AG09319 (cell line): ENCODE measurements around the gene CBX7.

ENCODE experiments used
- DNase-seq: peaks from one replicate; pipeline ENCODE4 v3.0.0-alpha.2; 2010; ENCODE audit warnings: low read depth; ENCODE audit errors: extremely low read depth
- TF ChIP-seq, protein P1 (sequence below): IDR thresholded peaks from 2 replicates; pipeline ENCODE4 v1.5.1; 2011; ENCODE audit warnings: low read depth, mild to moderate bottlenecking, inconsistent platforms, low read length, moderate library complexity

CBX7 gene

DNA sequence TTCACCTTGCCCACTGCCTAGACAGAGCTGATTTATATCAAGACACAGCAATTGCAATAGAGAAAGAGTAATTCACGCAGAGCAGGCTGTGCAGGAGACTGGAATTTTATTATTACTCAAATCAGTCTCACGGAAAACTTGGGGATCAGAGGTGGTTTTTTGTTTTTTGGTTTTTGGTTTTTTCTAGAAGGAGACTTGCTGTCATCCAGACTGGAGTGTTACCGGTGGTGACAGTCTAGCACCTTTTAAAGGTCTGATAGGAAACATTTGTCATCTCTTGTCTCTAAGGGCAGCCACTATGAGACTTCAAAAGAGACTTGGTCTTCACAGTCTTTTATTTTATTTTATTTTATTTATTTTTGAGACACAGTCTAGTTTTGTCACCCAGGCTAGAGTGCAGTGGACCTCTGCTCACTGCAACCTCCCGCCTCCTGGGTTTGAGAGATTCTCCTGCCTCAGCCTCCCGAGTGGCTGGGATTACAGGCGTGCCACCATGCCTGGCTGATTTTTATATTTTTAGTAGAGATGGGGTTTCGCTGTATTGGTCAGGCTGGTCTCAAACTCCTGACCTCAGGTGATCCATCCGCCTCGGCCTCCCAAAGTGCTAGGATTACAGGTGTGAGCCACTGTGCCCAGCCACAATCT, 36.4 kb downstream of the CBX7 start:
- DNase-seq, result no peak
- TF ChIP-seq, protein P1, sequence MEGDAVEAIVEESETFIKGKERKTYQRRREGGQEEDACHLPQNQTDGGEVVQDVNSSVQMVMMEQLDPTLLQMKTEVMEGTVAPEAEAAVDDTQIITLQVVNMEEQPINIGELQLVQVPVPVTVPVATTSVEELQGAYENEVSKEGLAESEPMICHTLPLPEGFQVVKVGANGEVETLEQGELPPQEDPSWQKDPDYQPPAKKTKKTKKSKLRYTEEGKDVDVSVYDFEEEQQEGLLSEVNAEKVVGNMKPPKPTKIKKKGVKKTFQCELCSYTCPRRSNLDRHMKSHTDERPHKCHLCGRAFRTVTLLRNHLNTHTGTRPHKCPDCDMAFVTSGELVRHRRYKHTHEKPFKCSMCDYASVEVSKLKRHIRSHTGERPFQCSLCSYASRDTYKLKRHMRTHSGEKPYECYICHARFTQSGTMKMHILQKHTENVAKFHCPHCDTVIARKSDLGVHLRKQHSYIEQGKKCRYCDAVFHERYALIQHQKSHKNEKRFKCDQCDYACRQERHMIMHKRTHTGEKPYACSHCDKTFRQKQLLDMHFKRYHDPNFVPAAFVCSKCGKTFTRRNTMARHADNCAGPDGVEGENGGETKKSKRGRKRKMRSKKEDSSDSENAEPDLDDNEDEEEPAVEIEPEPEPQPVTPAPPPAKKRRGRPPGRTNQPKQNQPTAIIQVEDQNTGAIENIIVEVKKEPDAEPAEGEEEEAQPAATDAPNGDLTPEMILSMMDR, result no peak

DNA sequence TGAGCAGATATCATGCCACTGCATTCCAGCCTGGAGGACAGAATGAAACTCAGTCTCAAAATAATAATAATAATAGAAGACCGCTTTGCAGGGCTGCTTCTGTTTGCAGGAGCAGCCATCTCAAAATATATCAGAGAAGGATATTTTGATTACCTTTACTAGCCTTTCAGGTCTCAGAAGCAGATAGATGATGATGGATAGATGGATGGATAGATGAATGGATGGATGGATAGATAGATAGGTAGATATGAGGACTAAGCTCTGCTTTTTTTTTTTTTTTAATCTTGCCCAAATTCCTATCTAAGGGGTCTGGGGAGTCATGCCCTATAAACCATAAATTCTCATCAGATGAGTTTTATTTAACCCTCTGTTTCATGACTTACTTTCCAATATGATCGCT, 36.9 kb downstream of the CBX7 start:
- TF ChIP-seq, protein P1, result no peak
- DNase-seq, result no peak

DNA sequence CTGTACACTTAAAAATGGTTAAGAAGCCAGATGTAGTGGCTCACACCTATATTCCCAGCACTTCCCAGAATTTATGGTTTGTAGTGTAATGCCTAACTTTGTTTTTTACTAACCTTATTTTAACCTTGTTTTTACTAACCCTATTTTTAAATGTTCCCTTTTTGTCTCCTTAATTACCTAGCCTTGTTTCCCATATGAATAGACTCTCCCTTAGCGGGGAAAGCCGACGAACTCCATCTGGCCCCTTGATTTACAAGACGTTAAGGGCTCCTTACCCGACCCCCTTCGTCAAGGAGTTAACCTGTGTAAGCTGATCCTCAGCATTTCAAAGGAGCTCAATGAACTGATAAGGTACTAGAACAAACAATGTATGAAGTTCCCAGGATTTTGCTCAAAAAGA, 38.4 kb downstream of the CBX7 start:
- no peak for DNase-seq
- TF ChIP-seq, protein P1, result no peak

DNA sequence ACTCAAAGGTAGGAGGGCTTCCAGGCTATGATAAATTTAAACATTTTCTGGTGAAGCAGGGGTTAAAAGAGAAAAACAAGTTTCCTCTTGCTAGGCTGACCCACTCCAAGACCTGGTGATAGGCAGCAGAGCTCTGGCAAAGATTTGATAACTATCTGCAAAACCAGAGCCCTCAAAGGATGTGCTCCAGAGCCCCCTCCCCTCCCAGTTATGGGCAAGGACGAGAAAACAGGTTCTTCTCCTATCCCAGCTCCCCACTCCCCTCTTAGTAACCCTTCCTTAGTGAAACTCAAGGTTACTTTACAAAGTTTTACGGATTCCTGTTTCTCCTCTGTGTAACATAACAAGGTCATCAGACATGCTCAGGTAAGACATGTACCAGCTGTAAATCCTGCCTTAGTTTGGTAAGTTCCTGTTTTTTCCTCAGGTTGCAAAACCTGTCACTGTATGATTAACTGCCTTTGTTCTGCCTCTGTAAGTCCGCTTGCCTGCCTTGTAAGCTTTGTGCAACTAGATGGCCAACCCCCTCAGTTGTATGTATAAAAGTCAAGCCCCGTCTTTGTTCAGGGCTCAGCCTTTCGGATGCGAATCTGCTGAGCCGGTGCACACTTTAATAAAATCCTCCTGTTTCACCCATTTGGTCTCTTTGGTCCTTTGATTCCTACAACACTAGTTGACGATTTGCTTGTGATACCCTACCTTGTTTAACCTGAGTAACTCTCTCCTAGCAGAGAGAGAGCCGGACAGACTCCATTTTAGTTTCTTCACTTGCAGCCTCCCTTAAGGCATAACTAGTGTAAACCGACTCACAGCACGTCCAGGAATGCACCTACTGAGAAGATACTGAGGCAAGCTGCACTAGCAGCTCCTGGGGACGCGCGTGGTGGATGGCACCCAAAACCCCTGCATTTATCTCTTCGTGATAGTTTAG, 41.6 kb downstream of the CBX7 start:
- no peak for DNase-seq
- TF ChIP-seq, protein P1, result no peak

DNA sequence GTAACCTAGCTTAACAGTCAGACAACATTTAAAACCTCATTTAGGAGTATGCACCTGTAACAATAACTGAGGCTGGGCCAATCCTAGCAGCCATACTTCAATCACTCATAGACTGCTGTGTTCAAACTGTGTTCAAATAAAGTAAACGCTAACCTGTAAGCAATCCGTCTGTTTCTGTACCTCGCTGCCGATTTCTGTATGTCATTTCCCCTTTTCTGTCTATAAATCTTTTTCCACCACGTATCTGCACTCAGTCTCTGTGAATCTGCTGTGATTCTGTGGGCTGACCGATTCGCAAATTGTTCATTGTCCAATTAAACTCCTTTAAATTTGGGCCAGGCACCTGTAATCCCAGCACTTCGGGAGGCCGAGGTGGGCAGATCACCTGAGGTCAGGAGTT, 43.1 kb downstream of the CBX7 start:
- DNase-seq, result no peak
- TF ChIP-seq, protein P1, result no peak

DNA sequence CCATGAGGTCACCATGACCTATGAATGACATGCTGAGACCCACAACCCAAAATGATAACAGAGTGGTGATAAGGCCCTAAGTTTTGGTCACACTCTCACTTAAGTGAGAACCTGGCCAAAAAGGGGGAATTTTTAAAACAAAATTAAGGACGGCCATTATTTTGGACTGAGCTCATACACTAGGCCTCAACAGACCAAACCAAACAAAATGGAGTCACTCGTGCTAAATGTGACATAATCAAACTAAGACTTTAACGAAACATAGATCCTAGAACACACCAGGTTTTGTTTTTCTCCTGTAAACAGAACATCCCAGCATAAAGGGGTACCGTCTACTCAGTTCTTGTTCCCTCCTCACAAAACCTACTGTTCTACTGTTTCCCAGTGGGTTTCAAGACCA, 44.0 kb downstream of the CBX7 start:
- TF ChIP-seq, protein P1, result no peak
- no peak for DNase-seq

DNA sequence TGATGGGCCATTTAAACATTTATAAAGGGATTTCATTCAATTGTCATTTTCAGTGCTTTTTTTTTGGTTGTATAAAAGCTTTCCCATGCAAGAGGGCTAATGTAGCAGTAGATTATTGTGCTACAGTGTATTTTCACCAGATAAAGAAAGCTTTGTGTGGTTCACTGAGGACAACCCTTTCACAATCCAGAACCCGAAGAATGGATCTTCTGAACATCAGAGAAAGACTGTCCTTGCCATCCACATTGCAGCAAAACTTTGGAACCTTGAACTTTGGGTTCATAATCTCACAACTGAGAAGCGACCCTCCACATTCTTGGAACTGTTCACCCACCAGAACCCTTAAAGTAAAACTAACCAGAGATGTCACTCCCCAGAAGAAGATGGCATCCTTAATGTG, 46.2 kb downstream of the CBX7 start:
- no peak for DNase-seq
- TF ChIP-seq, protein P1, result no peak
